Endothelial cell of hepatic sinusoid (primary cell): ENCODE results near the gene SNAI3.

Source experiments
- in situ Hi-C: cut with HindIII; loops from 2 replicates; pipeline ENCODE4 v1.10.0; 2017; ENCODE audit warnings: low sequenced_read_pairs

SNAI3 gene

DNA sequence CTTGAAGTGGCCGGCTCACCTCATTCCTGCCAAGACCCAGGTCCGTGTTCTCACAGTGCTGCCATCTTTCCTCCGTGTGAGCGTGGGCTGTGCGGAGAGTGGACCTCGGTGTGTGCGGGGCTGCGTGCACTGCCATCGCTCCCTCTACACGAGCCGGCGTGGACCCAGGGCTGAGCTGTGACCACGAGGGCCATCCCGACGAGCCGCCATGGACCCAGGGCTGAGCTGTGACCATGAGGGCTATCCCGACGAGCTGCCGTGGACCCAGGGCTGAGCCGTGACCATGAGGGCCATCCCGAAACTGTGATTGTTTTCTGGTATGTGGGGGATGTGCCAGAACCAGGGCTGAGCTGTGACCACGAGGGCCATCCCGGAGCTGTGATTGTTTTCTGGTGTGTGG lies 14.5 kb downstream of the SNAI3 start:
- in situ Hi-C loops, result no loop called here

DNA sequence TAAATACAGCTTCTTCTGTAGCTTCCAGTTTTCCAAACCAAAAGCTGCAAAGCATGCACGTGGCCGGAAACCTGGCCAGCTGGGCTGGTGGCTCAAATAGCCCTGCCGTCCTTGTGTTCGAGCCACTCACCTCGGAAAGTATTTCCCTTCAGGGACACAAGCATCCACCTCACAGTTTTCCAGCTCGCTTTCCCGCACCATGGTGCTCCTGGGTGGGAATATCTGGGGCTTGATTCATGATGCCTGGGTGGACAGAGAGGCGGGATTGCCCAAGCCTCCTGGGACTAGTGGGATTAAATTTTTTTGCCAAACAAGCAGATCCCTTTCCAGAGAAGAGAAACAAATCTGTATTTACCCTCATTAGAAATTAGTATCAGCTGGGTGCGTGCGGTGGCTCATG lies 16.3 kb downstream of the SNAI3 start:
- in situ Hi-C loops, result loop anchor here (5.0 kb wide), 1 partner anchor 83 kb away; no protein-coding TSS in a partner anchor

DNA sequence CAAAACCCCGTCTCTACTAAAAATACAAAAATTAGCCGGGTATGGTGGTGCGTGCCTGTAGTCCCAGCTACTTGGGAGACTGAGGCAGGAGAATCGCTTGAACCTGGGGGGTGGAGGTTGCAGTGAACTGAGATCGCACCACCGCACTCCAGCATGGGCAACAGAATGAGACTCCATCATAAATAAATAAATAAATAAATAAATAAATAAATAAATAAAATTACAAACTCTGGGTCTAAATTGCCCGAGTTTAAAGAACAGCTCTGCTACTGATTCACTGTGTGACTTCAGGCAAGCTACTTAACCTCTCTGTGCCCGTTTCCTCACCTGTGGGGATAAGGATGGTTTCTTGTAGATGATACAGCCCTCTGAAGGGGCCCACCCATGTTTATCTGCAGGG lies 16.8 kb downstream of the SNAI3 start:
- in situ Hi-C loops, result loop anchor here (5.0 kb wide), 1 partner anchor 82 kb away; no protein-coding TSS in a partner anchor

DNA sequence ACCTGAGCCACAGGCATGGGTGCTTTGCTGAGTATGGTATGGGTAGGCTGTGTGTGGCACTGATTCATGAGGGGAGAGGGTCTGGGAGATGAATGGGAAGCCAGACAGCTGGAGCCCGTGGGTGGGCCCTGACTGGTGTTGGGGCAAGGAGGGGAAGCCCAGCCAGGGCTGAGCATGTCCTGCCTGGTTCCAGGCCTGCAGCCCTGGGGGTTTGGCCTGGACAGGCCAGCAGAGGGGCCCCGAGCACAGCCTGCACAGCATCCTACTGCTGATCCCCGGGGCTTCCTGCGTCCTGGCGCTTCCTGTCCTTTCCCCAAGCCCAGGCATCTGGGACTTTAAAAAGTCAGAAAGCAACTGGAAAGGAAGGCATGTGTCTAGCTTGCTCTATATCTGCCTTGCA lies 18.8 kb downstream of the SNAI3 start:
- in situ Hi-C loops, result loop anchor here (5.0 kb wide), 1 partner anchor 80 kb away; no protein-coding TSS in a partner anchor

DNA sequence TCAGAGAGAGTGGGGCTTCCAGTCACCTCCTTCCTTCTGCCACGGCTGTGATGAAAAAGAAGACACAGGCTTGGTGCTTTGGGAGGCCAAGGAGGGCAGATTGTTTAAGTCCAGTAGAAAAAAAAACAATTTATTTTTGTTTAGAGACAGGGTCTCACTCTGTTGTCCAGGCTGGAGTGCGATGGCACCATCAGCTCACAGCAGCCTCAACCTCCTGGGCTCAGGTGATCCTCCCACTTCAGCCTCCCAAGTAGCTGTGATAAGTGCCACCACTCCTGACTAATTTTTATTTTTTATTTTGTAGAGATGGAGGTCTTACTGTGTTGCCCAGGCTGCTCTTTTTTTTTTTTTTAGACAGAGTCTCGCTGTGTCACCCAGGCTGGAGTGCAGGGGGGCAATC lies 20.7 kb downstream of the SNAI3 start:
- in situ Hi-C loops, result loop anchor here (5.0 kb wide), 1 partner anchor 78 kb away; no protein-coding TSS in a partner anchor

DNA sequence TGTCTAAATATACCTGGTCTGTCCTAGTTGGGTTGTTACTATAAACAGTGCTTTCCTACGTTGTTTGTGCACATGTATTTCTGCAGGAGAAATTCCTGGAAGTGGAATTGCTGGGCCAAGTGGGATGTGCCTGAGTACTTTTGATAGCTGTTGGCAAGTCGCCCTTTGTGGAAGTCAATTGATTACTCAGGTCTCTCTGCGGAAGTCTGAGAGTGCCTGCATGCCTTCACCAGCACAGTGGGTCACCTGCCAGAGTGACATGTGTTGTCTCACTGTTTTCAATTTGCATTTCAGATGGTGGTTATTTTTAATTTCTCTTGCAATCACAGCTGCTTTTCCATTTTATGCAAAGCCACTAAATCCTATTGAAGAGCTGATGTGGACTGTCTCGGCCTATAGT lies 21.2 kb downstream of the SNAI3 start:
- in situ Hi-C loops, result loop anchor here (5.0 kb wide), 1 partner anchor 78 kb away; no protein-coding TSS in a partner anchor

DNA sequence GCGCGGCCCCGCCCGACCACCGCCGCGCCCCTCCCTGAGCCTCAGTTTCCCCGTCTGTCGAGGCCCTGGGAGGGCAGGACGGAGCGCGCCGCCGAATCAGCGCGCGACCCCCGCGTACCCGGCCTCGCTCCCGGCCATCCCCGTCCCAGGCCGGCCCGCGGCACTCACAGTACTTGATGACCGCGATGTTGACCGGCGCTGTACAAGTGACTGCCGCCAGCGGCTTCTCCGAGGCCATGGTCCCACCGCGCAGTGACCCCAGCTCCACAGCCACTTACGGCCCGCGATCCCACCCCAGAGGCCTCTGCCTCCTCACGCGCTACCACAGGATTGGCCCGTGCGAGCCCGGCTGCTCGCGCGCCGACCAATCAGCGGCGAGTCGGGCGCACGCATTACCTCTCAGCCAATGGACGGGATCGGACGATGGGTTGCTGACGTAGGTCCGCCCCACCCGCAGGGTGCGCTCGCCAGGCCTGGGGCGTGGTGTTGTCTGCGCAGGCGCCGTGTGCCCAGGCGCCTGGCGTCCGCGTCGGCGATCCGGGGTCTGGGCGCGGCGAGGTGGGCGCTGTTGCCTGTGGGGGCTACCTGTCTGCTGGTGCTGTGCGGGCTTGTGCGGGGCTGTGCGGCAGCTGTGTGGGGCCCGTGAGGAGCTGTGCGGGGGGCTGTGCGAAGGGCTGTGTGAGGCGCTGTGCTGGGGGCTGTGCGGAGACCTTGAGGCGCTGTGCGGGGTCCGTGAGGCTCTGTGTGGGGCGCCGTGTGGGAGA lies 23.3 kb downstream of the SNAI3 start, which contains the start of gene MVD:
MVD (minus strand) TSS at position 249 of the 764 bp plus-strand sequence; CDS start at position 238, 11 bp downstream.
- in situ Hi-C loops, result no loop called here

DNA sequence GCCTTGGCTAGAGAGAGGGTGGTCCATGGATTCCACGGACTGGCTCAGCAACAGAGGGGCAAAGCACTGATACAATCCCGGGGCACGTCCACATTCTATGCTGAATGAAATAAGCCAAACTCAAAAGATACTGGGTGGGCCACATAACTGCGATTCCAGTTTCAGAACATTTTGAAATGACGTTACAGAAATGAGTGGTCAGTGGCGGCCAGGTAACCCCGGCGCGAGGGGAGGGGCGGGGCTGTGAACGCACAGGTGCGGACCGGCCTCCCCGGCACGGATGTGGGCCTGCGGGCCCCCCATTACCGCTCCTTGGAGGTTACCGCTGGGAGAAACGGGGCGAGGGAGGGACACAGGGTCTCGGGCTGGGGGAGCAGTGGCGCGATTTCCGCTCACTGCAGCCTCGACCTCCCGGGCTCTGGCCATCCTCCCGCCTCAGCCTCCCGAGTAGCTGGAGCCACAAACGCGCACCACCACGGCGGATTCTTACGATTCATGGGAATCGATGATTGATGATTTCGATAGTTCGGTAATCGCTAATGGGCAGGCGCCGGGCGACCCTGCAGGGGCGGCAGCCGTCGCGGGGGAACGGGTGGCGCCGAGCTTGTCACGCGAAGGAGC lies 24.0 kb downstream of the SNAI3 start:
- in situ Hi-C loops, result no loop called here

DNA sequence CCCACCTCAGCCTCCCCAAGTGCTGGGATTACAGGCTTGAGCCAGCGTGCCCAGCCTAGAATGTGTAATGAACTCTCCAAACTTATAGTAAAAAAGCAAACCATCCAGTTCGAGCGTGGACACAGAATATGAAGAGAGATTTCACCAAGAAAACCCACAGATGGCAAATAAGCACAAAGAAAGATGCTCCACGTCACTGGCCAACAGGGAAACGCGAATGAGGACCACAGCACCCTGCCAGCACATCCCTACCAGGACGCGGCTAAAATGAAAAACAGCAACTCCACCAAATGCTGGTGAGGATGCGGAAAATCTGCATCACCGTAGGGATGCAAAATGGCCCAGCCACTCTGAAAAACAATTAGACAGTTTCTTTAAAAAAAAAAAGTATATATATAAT lies 24.8 kb downstream of the SNAI3 start:
- in situ Hi-C loops, result no loop called here

DNA sequence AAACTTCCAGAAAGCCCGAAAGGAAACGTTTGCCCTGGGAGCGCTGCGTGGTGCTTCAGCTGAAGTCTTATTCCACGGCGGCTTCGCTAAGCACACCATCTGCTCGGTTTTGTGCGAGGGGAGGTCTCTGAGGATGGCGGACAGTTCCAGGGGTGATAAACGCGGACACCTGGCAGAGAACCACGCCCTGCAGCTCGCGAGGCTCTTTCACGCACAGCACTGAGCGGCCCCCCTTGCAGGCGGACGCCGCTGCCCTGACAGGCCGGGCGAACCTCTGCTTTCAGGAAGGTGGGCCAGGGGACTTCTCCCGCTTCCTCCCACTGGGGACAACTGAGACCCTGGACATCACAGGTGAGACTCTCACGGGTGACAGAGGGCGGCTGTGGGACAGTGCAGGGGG lies 27.1 kb downstream of the SNAI3 start:
- in situ Hi-C loops, result no loop called here

DNA sequence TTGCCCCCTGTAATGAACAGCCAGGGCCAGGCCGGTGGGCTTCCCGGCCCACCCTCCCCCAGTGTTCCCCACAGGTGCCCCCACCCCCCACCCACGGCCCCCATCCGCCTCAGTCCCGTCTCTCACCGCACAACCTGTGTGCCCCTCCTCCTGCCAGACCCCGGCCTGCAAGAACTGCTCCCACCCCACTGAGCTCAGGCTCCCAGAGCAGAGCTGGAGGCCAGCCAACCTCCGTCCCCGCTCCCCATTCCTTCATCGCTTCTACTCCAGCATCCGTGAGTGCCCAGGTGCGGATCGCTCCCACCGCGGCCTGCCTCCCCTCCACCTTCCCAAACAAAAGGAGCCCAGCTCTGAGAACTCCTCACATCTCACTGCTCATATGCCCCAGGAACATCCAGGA lies 27.6 kb downstream of the SNAI3 start:
- in situ Hi-C loops, result no loop called here

DNA sequence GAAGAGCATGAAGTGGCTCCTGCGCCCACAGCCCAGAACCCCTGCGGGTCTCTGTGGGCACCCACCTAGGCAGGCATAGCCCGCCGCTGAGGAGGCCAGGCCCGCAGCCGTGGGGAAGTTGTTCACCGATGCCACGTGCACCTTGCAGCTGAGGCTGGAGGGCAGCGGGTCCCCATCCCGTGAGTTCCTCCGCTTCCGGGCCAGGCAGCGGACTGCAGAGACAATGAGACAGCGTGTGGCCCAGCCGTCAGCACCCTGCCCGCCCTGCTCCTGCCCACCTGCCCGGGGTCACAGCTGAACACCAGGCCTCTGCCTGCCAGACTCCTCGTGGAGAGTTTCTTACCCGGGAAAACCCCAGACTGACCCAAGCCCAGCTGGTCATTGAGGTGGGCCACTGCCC lies 28.9 kb downstream of the SNAI3 start:
- in situ Hi-C loops, result no loop called here

DNA sequence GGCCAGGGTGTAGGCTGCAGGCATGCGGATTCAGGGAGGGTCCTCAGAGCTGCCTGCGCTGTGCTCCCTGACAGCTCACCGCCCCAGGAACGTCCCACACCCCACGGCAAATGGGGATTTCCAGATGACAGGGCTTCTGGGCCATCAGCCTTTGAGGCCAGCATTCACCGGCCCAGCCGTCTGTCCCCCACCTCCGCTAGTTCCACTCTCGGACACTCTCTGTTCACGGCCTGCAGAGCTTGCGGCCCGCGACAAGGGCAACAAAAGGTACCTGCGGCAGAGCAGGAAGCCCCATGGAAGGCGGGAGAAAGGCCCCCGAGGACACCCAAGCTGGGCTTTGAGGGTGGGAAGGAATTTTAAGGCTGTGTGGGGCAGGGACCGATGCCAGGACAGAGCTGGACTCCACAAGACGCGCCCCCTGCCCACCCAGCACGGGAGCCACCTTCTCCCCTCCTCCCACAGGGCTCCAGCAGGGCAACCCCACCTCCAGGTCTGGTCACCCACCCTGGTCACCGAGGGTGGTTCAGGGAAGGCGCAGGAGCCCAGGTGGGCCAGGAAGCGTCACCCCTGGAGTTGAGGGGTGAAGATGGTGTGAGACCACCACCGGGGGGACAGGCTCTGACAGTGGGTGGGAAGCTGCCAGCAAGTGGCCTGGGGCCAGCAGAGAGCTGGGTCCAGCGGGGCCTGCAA lies 29.9 kb downstream of the SNAI3 start:
- in situ Hi-C loops, result no loop called here

DNA sequence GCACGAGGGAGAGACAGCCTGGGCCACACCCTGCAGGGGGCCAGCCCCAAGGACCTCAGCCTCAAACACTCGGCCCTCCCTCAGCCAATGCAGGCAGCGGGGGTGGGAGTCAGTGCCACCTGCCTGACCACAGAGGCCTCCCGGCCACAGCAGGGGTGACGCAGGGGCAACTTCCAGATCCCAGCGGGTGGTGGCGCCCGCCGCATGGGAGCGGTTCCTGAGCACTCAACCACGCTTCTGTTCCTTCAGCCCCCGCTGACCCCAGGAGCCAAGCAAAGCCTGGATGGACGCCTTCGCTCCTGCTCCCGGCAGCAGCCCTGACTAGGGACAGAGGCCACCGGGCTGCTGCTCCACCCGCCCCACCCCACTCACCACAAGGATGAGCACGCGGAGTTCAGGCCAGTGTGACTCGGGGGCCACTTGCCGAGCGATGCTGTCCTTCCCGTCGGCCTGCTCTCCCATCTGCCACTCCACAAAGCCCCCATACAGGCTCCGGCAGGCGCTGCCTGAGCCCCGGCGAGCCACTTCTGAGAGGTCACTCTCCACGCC lies 30.5 kb downstream of the SNAI3 start:
- in situ Hi-C loops, result no loop called here

DNA sequence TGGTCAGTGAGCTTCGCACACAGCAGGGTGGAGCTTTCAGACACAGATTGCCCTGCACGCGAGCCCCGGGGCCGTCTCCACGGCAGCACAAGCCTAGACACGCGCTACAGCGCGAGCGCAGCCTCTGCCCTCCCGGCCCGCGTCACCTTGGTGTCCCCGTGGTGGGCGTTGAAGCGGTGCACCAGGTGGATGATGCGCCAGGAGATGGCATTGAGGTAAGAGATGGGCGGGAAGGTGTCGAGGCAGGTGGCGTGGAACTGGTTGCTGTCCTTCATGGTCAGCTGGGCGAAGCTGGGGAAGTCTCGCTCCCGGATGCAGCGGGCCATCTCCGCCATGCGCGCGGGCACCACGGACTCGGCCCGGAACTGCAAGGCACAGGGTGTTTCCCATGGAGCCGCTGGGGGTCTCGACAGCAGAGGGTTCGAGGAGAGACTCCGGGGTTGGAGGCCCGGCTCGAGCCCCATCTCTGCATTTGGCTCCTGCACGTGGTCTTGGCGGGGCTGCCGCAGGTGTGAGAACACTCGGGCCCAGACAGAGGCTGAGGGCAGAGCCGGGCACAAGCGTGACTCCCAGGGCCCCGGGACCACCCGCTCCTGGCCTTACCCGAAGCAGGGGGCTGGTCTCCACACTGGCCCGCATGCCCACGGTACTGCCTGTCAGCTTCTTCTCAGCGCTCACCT lies 31.1 kb downstream of the SNAI3 start:
- in situ Hi-C loops, result no loop called here

DNA sequence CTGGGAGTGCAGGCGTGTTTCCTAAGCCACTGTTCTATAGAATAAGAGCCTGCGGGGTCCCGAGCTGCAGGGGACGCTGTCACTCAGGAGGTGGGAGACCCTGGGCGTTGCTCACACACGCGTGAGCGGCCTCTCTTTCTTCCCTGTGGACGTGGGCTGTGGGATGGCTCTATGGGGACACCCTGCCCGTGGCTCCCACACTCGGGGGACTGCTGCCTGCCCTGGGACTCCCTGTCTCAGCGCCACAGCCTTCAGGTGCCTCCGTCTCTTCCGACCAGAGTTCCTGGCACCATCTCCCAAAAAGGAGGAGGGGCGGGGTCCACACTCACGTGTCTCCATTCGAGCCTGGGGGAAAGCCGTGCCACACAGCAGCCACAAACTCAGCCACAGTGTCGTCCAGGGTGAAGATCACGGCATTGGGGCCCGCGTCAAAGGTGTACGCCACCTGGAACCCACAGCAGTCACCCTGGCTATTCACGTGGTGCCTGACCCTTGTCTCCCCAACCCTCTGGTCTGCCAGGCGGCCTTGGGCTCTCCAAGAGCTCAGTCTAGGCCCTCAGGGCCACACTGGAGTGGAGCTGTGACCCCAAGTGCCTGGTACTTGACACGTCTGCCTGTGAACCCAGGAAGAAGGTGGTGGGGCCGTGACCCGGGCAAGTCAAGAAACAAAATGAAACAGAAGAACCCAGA lies 31.8 kb downstream of the SNAI3 start:
- in situ Hi-C loops, result no loop called here

DNA sequence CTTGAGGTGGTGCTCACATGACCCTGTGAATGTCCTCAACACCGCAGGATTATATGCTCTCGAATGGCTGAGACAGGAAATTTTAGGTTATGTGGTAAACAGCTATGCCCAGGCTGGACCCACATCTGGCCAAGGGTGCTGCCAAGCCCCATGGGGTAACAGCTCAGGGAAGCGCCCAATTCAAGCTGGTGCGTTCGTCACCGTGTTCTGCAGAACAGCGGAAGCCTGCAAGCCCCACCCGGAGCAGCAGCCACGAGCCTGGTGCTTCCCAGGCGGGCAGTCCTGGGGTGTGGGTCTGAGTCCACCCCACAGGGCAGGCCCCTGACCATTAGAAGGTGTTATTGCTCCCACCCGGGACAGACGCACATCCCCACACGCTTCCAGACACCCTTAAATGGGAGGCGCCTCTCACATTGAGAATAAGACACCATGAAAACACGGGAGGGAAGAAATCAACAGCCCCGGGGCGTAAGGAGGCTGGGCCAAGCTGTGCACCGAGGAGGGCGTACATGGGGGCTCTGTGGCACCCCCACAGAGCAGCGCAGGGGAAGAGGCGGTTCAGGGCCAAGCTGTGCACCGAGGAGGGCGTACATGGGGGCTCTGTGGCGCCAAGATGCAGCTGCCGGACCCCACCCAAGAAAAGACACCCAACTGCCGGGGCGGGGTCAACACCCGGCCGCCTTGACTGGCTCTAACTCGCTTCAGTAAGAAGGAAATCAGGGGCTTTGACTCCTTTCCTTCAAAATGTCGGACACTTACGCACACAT lies 32.5 kb downstream of the SNAI3 start:
- in situ Hi-C loops, result no loop called here

DNA sequence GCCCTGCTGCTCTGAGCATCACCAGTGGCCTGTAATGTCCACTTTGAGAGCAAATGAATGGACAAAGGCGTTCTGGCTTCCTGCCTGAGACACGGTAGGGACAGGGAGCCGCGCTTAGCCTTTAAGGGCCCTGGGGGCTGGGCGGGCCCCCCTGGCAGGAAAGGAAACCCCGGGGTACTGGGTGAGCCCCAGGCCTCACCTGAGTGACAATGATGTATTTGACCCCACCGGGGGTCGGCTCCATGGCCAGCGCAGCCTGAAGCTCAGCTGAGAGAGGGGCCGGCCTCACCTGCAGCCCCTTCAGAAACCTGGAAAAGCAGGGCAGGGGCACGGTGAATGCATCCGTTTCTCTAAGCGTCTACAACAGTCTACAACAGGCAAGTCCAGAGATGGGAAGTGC lies 33.2 kb downstream of the SNAI3 start:
- in situ Hi-C loops, result no loop called here

DNA sequence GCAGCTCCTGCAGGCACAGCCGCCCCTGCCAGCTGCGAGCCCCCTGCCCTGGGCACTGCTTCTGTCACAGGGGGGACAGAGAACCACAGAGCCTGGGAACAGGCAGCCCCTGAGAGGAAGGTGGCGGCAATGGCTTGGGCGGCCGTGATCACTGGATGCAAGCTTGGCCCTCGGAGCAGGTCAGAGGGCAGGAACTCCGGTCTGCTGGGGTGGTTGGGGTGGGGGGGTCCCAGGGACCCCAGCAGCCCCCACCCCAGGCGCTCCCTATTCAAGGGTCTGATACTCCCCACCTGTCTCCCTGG lies 33.6 kb downstream of the SNAI3 start:
- in situ Hi-C loops, result no loop called here
